HG02943 (cell line): Measurements from ENCODE around the gene EDC4.
"Not testable (repeated sequence)": the region's sequence is repeated elsewhere in the genome, so short reads cannot be mapped to it uniquely, and the experiment has no call there.

ENCODE experiments used
- ATAC-seq: cut with Tn5 transposase; IDR thresholded peaks from one replicate; pipeline ENCODE4 v1.9.1; 2021; ENCODE audit warnings: mild to moderate bottlenecking, low read depth, moderate library complexity; ENCODE audit not compliant: unreplicated experiment

EDC4 gene

GRCh38 chr16:67846320-67847063 is 26.4 kb upstream of the EDC4 start, which contains the start of gene NUTF2:
NUTF2 (plus strand) TSS chr16:67846933; CDS start chr16:67865131, 18,198 bp downstream.
- ATAC-seq, result peak; percentile 45

- peak; percentile 33 for ATAC-seq
Observed at GRCh38 chr16:67847064-67847861, 25.6 kb upstream of the EDC4 start, which contains the start of gene CENPT. CENPT (minus strand) TSS chr16:67847693; CDS start chr16:67833859, 13,834 bp downstream.

DNA sequence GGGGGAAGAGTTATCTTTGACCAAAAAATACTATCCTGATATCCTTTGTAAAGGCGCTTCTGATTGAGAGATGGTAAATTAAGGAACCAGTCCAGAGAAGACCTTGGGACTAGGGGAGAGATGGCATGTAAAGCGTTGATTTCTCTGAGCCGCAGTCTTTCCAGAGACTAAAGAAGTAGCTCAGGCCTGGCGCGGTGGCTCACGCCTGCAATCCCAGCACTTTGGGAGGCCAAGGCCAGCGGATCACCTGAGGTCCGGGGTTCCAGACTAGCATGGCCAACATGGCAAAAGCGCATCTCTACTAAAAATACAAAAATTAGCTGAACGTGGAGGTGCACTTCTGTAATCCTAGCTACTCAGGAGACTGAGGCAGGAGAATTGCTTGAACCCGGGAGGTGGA is 24.7 kb upstream of the EDC4 start:
- no peak for ATAC-seq

GRCh38 chr16:67853670-67854069 is 19.2 kb upstream of the EDC4 start:
- no peak for ATAC-seq

DNA sequence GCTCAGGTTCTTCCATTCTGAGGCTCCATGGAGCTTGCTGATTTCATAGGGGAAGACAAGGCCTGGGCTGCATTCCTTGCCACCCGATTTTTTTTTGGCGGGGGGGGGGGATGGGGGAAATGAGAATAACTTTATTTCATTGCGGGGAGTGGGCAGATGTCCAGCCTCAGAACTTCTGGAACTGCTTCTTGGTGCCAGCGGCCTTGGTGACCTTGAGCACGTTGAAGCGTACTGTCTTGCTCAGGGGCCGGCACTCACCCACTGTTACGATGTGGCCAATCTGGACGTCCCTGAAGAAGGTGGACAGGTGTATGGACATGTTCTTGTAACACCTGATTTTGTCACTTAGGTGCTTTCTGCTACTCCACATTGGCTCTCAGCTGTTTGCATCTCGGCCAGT is 17.1 kb upstream of the EDC4 start:
- ATAC-seq, result no peak

GRCh38 chr16:67856927-67857546 is 15.8 kb upstream of the EDC4 start:
- ATAC-seq, result no peak

GRCh38 chr16:67857547-67858233 is 15.2 kb upstream of the EDC4 start:
- ATAC-seq, result no peak

DNA sequence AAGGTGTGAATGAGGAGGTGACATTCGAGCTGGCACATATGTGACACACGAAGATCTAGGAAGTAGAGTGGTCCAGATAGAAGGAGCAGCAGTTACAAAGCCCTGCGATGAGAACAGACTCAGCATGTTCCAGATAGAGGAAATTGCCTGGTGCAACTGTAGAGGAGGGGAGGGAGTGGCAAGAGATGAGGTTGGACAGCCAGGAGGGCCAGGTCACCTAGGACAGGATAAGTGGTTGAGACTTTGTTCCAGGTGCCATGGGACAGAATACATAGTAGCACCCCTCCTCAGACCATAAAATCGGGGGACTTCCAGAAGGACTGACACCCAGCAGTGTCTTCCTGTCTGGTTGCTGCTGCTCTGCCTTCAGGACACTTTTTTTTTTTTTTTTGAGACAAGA is 14.4 kb upstream of the EDC4 start:
- ATAC-seq, result no peak

DNA sequence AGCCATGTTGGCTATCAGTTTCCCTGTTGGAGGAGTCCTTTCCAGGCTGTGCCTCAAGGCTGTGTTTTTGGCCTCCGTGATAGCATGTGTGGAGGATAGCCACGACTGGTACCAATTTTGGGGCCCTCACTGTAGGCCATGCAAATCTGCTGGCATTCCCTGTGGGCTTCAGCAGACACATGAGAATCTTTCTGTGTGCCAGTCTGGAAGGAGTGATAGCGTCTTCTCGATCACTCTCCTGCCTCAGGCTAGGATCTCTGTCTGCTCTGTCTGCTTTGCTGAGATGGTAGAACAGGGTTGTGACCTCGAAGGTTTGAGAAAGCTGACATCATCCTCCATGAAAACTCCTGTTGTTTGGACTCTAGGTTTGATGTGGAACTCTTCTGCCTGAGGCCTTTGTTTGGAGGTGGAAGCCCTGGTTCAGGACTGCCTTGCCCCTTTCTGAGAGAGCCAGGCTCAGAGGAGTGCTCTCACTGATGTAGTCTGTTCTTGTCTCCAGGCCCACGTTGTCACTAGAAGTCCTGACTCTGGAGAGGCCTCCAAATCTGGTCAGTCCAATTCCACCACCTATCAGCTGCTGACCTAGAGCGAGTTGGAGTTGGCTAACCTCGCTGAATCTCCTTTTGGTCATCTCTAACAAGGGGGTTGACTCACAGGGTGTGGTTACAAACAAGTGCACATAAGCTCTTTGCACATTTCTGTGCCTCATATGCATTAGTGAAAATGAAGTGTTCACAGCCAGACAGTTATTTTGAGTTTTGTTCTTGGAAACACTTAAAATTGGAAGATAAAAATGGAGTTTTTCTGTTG is 12.1 kb upstream of the EDC4 start:
- ATAC-seq, result no peak

GRCh38 chr16:67861877-67862276 is 11.0 kb upstream of the EDC4 start:
- no peak for ATAC-seq

- ATAC-seq, result no peak
Observed at GRCh38 chr16:67862623-67863583, 9.9 kb upstream of the EDC4 start.

DNA sequence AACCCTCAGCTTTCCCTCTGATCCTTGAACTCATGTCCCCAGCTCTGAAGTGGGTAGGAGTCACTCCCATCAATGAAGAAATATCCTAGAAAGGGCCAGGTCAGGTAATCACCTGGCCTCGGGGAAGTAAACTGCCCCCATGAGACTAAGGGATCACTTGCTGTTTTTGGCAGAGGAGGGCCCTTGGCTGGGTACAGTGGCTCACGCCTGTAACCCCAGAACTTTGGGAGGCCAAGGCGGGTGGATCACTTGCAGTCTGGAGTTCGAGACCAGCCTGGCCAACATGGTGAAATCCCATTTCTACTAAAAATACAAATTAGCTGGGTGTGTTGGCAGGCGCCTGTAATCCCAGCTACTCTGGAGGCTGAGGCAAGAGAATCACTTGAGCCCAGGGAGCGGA is 8.8 kb upstream of the EDC4 start:
- not testable (repeated sequence) for ATAC-seq

DNA sequence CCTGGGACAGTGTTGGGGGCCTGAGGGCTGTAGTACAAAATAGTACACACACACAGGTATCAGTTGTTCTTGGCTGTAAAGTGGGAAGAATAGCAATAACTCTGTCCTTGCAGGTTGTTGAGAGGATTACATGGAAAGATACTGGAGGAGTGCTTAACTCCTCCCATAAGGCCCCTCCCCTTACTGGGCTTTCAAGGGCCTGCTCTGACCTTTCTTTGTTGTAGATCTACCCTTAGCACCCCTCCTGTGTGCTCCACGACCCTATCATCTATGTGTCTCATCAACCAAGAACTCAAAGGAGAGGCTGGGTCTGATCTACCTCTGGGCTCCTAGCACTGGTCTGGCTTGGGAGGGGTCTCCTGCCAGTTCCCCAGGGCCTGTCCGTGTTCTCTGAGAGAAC is 8.3 kb upstream of the EDC4 start:
- ATAC-seq, result no peak

DNA sequence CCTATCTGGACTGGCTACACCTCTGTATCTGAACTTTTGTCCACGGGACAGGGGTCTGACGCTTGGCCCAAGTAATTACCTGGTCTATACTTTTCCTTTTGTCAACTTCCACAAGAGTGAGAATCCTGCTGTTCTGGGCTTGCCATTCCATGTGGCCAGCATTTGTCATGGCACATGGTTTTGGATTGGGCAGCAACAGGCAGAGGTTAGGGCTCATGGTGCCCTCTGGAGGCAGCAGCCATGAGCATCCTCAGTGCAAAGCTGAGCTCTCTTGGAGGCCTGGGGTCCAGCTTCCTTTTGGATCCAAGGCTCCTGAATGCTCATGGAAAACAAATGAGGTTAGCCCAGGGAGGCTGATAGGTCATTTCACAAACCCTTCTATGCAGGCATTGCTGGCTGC is 7.5 kb upstream of the EDC4 start:
- no peak for ATAC-seq

DNA sequence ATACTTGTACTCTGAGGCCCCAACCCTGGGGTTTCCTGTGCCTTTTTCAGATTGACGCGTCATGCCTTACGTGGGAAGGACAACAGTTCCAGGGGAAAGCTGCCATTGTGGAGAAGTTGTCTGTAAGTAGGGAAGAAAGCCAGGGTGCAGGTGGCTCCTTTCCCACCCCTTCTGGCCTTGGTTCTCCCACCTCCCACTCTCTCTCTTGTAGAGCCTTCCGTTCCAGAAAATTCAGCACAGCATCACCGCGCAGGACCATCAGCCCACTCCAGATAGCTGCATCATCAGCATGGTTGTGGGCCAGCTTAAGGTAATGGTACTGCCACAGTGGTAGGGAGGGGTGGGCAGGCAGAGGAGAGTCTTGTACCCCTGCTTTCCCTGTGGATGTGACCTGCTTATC is 4.6 kb upstream of the EDC4 start:
- no peak for ATAC-seq

DNA sequence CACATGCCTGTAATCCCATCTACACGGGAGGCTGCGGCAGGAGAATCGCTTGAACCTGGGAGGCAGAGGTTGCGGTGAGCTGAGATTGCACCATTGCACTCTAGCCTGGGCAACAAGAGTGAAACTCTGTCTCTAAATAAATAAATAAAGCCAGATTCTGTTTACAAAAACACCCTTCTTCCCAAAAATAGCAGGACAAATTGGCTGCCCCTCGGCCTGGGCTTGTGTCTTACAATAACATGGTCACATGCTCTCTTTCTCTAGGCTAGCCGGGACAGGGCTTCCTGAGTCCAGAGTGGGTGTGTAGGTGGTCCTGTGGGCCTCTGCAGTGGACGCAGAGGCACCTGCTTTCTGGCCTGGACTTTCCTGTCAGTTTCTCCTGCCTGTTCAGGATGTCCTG is 3.2 kb upstream of the EDC4 start:
- ATAC-seq, result no peak

- no peak for ATAC-seq
Observed at GRCh38 chr16:67871256-67871655, 1.6 kb upstream of the EDC4 start.

- ATAC-seq, result no peak
Observed at GRCh38 chr16:67872131-67872630, 671 bp upstream of the EDC4 start.
